ENCODE results near the gene ASB13.

GRCh38 chr10:5655121-5655520, 11.3 kb downstream of the ASB13 start:
- TF ChIP-seq CTCF (IDR thresholded peaks at IDR 0.05; ENCODE audit: poor library complexity, severe bottlenecking) (no peak), POLR2AphosphoS5 (IDR thresholded peaks at IDR 0.05) (no peak), TAF1 (IDR thresholded peaks at IDR 0.05; ENCODE audit: low read depth) (no peak), EP300 (conservative IDR thresholded peaks at IDR 0.05; ENCODE audit: poor library complexity, severe bottlenecking) (no peak), SMC3 (conservative IDR thresholded peaks at IDR 0.05; ENCODE audit: poor library complexity) (no peak), RAD21 (conservative IDR thresholded peaks at IDR 0.05) (no peak), MXI1 (conservative IDR thresholded peaks at IDR 0.05; ENCODE audit: poor library complexity, severe bottlenecking) (no peak)
